ENCODE data around the gene WDFY2.

The WDFY2 gene

GRCh38 chr13:51624695-51625345 is 40.6 kb downstream of the WDFY2 start:
- intact Hi-C loops (cut with DNase I; ENCODE audit: low total_unique reads), result no loop called here
- Histone ChIP-seq H3K9me3 (no peaks in the 10 kb centered on the region), H3K27me3 (no peaks in the 10 kb centered on the region)

GRCh38 chr13:51625555-51626345 is 41.5 kb downstream of the WDFY2 start:
- TF ChIP-seq CTCF (IDR thresholded peaks at IDR 0.05), result no peak
- Histone ChIP-seq H3K36me3 (no peaks in the 10 kb centered on the region), H3K27ac (no peak overlapping the region), H3K4me1 (peaks cover 0 to 24% (median 10%) of the 10 kb centered on the region in 4 donors), H3K27me3 (no peaks in the 10 kb centered on the region), H3K9me3 (no peaks in the 10 kb centered on the region), H3K4me3 (no peak overlapping the region)
- intact Hi-C loops (cut with DNase I; ENCODE audit: low total_unique reads), result no loop called here
- DNase-seq, result no peak

More at GRCh38 chr13:51624695-51625345, 40.6 kb downstream of the WDFY2 start:
- Histone ChIP-seq H3K4me3 (no peak overlapping the region), H3K36me3 (no peaks in the 10 kb centered on the region), H3K27ac (no peak overlapping the region), H3K4me1 (peaks cover 0 to 29% (median 12%) of the 10 kb centered on the region in 4 donors)
- no peak for DNase-seq
- no peak for TF ChIP-seq CTCF (IDR thresholded peaks at IDR 0.05)

- H3K4me1 ChIP-seq, result peaks cover 0 to 25% (median 10%) of the 10 kb centered on the region in 4 donors
- TF ChIP-seq CTCF (IDR thresholded peaks at IDR 0.05), result no peak
These were observed 42.5 kb downstream of the WDFY2 start for GRCh38 chr13:51626749-51627148.

GRCh38 chr13:51628059-51628852 is 44.0 kb downstream of the WDFY2 start:
- no peak for DNase-seq
- Histone ChIP-seq H3K27ac (no peak overlapping the region), H3K4me3 (no peak overlapping the region), H3K9me3 (no peaks in the 10 kb centered on the region), H3K36me3 (no peaks in the 10 kb centered on the region), H3K4me1 (peaks cover 0 to 34% (median 13%) of the 10 kb centered on the region in 4 donors), H3K27me3 (no peaks in the 10 kb centered on the region)
- intact Hi-C loops (cut with DNase I; ENCODE audit: low total_unique reads), result no loop called here
- no peak for TF ChIP-seq CTCF (IDR thresholded peaks at IDR 0.05)

More at GRCh38 chr13:51626749-51627148, 42.5 kb downstream of the WDFY2 start:
- intact Hi-C loops (cut with DNase I; ENCODE audit: low total_unique reads), result no loop called here
- no peak overlapping the region for H3K27ac ChIP-seq
- no peak for DNase-seq
- no peaks in the 10 kb centered on the region for H3K9me3 ChIP-seq
- H3K27me3 ChIP-seq, result no peaks in the 10 kb centered on the region
- H3K4me3 ChIP-seq, result no peak overlapping the region
- H3K36me3 ChIP-seq, result no peaks in the 10 kb centered on the region

- intact Hi-C loops (cut with DNase I; ENCODE audit: low total_unique reads), result no loop called here
These were observed 45.4 kb downstream of the WDFY2 start for GRCh38 chr13:51629491-51630287.

More at GRCh38 chr13:51629491-51630287, 45.4 kb downstream of the WDFY2 start:
- Histone ChIP-seq H3K4me3 (no peak overlapping the region), H3K36me3 (no peaks in the 10 kb centered on the region), H3K27ac (no peak overlapping the region), H3K9me3 (no peaks in the 10 kb centered on the region), H3K27me3 (no peaks in the 10 kb centered on the region), H3K4me1 (peaks cover 0 to 46% (median 12%) of the 10 kb centered on the region in 4 donors)
- no peak for TF ChIP-seq CTCF (IDR thresholded peaks at IDR 0.05)
- no peak for DNase-seq

Measured in tibial artery (tissue), 4 donors.